NOMO-1 treated with dmso at 0.1 percent for 144 hours (cell line): ENCODE data around the gene SLC25A21.

ENCODE experiments used
- DNase-seq: peaks from one replicate; lab custom pipeline; 2025; ENCODE audit not compliant: unreplicated experiment; lab: John Stamatoyannopoulos, UW

The SLC25A21 gene

DNA sequence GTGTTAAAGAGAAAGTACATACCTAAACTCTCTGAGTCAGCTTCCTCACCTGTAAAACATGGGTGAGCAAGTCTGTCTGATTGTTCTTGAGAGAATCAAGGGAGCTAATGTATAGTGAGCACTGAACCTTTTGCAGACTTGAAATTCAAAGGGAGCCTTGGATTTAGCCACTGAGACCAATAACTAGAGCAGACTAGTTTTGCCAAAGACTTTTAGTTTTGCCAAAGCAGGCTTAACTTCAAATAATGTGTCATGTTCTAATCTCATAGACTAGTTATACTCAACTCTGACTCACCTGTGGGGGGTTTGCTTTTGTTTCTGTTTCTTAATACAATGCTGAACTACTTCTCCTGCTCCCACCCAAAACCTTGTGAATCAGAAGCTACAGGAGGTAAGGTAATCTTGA lies 123.7 kb downstream of the SLC25A21 start:
- no peak for DNase-seq

DNA sequence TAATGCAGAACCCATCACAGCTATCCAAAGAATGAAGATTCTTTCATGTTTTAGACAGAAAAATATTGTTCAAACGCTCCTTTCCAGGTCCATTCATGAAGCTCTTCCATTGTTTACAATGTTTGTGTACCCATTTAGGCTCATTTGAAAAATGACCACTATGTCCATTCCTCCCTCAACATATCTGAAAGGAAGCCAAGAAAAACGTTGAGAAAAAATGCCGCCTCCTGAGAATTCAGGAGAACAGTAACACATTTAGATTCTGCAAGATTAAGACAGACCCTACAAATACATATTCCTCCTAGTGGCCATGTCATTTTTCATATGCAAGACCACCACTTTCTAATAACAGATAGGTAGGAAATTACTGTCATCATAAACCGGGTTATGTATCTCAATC lies 124.4 kb downstream of the SLC25A21 start:
- no peak for DNase-seq

DNA sequence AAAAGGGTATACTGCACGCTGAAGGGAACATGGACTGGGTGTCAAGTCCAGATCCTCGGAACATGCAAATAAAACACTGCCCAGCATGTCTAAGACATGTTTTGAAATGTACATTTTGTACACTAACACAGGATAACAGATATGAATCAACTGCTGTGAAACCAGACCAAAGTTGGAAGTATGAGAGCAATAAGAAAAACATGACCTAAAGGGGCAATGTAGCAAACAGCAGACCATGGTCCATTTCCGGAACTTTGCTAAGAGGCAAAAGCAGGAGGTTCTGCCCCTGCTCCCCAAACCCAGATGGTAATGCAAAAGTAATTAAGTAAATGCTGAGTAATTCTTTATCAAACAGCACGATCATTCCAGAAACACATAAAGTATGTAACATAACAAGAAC lies 125.2 kb downstream of the SLC25A21 start:
- DNase-seq: no peak

DNA sequence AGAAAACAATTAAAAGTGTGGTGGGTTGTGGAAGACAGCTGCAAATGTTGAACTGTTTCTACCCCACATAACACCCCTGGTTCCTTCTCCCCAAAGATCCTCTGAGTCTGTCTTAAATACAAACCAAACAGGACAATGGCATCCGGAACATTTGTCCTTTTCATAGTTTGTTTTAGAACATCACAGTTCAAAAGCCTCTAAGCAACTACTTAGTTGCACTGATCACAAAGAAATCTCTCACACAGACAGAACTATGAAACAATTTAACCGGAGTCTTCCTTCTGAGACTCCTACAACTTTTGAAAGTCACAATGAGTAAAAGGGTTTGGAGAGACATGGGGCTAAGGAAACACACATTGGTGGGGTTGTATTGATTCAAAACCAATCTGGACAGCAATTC lies 125.6 kb downstream of the SLC25A21 start:
- DNase-seq: no peak

DNA sequence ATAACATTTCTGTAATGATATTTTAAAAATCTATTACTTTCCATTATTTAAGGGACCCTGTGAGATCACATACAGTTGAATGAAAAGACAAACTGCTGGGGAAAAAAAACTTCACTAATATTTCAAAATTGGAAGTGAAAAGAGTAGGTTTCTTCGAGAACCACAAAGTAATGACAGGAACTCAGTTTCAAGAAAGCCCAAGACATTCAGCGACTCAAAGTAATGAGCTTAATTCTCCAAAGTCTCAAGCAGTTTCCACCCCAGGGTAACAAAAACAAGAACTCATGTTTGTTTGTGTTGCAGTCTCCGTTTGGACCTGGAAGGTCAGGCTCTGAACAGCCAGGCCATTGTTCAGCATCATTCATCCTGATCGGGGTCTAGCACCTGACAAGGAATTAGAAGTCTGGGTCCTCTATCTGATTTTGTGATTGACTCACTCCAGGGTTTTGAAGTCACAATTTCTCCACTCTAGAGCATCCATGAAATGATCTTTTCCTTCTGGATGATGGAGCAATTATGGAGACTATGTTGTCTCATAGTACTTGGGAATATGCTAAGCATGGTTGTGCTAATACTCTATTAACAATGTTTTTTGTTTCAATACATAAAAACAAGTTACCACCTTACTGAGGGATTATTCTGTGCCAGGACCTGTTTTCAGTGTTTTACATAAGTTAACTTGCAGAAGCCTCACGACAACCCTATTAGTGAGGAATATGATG lies 126.9 kb downstream of the SLC25A21 start:
- no peak for DNase-seq

DNA sequence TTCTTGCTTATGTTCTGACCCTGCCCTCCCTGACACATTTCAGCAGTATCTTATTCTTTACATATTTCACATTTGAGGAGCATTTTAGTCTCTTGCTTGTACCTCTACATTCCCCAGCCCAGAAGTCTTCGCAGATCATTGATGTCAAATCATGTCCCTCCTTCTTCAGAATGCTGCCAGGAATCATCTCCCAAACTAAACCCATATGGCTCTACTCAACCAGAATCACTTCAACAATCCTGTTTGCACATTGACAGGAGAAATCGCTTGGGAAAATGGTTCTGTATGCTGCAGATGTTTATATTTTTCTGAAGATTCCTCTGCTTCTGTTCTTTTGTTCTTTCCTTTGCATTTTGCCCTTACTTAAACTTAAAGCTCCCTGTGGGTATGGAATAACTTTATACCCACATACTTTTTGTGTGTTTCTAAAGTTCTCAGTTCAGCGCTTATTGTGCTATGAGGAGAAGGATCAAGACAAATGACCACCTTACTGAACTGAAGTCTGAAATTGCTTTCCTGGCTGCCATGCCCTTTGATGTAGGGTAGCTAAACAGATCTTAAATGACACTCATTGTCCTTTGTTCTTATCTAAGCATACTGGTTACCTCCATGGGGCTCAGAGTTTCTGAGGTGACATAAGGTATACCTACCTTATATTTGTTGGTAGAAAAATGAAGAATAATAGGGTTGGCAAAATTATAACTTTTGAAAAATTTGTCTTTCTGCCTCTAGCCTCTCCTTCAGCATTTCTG lies 134.6 kb downstream of the SLC25A21 start:
- DNase-seq: no peak

DNA sequence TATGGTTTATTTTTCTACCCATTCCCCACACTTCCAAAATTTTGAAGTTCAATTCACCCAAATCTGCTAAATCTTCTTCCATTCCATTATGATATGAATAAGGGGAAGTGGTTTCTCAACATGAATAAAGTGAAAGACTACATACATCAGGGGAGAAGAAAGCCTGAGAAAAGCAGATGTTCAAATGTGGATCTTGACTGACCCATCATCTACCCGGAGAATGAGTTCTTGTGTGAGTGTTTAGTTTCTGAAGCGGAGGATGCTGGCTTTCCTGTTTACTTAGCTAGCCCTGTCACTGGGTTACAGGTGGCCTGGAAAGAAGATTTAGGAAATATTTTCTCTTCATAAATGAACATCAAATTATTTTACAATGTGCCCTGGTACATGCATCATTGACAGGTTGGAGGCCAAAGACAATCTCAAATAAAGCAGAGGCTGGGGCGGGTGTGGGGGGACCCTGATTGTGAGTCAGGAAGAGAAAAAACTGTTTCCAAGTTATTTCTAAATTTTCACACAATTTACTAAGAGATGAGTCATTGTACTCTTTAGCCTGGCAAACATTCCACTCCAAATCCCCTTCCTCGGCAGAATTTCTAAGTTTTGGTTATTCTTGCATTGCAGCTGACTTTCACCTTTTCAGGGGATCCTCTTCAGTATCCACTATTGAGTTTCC lies 135.6 kb downstream of the SLC25A21 start:
- no peak for DNase-seq

DNA sequence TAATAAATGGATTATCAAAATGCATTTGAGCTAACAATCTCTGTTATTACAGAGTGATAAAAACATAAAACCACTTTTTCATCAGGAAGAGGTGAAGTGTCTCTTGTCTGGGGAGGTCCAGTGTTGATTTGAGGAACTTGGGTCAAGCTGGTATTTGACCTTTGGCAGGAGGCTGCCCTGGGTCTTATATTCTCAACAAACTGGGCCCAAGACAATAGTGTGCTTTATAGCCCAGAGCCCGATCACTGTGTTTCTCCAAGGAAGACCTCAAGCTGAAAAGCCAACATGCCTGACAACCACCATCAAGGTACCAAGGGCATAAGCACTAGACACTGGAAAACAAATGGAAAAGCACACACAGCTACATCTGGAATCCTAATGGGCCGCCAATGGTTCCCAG lies 137.0 kb downstream of the SLC25A21 start:
- DNase-seq: no peak

DNA sequence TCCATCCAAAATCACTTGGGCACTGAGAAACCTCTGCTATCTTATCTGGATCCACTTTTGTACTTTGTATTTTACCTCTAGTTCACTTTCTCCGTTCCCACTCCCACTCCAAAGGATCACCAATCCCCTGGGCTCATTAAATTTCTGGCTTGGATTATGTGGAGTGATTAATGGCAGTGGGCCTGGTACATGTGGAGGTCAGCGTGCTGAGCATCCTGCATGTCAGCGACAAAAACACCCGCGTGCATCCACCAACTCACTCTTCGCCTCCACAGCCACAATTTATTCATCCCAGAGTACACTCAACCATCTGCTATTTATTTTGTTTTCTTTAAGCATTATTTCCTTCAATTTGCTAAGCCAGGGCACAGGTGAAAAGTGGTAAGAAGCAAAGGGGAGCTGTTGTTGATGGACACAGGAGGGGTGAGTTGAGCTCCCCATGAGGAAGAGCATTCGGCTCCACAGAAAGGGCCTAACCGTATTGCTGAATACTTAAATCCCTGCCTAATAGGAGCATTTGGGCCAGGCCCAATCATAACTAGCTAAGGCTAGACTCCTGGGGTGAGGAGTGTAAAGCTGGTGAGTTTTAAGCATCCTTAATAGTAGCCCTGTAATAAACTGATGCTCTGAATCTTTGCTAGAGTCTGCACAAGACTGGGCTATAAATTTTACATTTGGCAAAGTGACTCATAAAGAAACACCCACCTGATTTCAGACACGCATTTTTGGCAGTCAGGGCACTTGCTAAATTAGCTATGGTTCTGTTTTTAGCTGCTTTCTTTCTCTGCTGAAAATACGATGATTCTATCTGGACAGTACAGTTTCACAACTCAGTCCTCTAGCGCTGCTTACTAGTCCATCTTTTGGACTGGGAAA lies 137.8 kb downstream of the SLC25A21 start:
- no peak for DNase-seq

DNA sequence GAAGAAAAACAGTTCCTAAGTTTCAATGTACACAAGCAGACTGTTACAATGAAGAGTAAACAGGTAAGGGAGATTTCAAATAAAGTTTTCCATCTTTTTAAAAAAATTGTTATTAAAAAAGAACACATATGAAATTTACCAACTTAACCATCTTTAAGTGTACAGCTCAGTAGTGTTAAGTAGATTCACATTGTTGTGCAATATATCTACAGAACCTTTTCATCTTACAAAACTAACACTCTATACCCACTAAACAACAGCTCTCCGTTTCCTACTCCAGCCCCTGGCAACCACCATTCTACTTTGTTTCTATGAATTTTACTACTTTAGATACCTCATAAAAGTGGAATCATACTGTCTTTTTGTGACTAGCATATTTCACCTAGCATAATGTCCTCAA lies 139.5 kb downstream of the SLC25A21 start:
- DNase-seq: no peak

DNA sequence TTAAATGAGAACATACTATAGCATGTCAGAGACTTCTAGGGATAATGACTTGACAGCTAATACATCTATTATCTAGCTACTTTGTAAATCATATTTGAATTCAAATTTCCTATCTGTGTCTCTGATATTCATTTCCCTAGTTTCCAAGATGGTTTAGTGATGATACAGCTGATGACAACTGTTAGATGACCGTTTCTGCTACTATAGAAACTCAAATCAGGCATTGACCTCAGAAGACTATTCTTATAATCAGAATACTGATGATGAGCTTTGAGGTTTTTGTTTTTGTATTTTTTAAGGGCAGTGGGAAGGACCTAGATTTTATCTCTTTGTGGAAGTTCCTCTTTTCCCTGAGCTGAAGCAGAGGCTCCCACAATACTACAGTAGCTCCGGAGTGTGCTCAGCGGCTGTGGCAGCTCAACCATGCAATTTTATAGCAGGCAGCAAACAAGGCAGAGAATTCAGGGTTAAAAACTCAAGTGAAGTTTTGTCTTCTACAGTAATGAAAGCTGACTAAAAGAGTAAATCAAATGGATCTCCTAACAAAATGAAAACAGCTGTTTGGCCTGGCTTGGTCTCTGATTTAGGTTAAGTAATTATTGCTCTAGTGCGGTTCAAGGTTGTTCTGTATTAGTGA lies 145.1 kb downstream of the SLC25A21 start:
- DNase-seq: no peak

DNA sequence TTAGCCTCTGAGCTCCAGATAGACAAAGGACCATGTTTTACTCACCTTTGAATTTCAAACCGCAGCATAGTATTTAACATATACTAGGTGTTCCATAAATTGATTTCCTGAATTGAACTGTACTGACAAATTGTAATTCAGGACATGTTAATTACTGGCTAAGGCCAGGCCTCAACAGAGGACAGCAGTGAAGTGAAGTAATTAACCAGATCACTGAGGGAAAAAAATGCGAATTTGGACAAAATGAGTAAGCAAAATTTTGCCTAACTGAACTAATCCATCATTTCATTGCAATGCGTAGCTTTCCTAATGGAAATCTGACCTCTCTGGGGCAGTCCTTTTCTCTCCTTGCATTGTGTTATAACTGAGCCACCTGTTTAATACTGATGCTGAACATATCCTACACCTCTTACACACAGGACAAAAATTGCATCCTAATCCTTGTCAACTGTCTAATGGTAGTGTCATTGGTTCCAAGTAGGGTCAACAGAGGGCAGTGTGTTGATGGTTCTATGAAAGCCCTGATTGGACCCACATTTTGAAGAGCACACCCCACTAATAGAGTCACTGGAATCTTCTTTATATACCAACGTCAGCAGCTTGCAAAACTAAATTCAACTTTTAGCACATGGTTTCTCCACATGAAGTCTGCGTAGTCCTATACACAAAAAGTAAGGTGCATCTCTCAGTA lies 148.4 kb downstream of the SLC25A21 start:
- DNase-seq: no peak

DNA sequence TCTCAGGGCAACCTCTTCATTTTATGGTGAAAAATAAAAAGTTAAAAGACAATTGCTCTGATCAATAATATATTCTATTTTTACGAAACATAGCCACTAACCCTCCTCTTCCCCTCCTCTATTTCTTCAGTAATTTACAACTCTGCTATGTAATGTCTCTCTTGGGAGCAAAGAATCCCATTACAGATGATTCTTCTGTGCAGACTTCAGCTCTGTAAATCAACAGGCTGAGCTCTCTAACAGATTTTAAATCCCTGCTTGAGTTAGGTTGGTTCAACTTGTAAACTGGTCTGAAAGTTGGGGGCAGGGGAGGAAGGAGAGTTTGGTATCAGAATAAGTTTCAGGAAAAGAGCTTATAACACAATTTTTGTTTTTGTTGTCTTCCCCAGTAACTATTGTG lies 151.0 kb downstream of the SLC25A21 start:
- no peak for DNase-seq

DNA sequence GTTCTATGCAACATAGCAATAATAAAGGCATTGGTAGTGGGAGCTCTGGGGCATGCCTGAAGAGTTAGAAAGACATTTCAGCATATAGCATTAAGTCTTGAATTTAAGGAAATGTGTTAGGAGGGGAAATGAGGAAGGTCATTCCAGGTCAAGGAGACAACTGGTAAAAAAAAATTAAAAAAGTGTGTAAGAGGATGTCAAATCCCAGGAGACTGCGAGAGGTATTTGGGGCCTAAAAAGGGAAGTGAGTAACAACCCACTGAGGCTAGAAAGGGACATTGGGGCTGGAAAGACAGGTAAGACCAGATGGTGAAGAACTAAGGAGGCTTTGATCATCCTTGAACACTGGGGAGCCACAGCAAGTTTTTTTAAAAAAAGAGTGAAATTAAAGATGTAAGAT lies 152.9 kb downstream of the SLC25A21 start:
- DNase-seq: no peak

DNA sequence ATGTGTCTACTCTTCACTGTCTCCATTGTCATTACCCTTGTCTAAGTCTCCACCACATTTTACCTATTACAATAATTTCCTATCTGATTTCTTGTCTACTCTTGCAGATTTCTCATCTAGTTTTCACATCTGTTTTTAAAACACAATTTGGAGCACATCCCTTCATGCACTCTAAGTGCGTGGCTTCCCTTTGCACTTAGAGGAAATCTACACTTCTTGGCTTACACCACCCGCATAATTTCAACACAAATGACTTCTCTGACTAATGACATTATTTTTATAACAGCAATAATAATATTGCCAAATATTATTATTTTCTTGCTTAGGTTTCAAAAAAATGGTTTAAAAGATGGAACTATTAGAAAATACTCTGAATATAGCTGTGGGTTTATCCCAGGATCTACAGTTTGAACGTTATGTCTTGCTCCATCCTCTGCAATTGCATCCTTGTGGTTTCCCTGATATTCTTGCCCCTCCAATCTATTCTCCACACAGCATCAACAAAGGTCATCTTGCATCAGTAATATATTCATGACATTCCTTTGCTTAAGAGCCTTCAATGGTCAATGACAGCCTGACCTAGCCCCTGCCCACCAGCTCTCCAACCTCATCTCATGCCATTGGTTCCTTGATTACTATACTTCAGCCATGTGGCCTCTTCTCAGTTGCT lies 153.7 kb downstream of the SLC25A21 start:
- no peak for DNase-seq

DNA sequence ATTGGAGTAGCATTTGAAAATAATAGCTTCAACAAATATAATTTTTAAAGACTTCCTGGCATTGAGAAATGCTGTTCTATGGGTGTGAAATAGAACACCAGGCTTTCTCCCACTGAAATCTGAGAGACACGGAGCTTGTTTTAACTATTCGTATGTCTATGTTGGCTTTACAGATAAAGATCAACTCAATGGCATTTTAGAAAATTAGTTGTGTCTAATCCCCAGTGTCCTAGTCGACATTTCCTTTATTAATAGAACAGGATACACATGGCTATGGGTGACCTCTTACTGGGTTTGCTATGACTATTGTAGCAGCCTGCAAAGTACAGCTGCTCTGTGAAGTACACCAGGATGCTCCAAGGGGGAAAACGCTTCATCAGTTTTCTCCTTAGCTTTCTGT lies 159.3 kb downstream of the SLC25A21 start:
- no peak for DNase-seq

DNA sequence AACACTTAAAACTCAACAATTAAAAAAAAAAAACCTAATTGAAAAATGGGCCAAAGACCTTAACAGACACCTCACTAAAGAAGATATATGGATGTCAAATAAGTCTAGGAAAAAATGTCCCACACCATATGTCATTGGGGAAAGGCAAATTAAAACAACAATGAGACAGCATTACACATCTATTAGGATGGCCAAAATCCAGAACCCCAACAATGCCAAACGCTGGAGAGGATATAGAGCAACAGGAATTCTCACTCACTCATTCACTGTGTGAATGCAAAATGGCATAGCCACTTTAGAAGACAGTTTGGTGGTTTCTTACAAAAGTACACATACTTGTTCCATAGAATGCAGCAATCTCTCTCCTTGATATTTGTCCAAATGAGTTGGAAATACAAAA lies 173.7 kb downstream of the SLC25A21 start:
- DNase-seq: no peak

DNA sequence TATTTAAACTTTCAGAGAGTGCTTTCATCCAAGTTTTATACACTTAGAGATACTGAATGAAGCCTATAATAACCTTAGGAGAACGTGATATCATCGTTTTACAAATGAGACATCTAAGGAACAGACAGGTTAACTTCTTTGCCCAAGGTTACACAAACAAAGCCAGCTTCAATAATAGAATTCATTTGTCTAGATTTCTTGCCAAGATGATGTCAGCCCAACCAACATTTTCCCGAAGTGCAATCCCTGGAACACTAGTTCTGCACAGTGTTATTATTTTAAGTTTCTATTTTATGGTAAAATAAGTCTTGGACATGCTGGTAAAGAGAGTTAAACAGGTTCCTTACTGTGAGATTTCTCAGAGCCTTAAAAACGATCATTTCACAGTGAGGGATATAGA lies 174.6 kb downstream of the SLC25A21 start:
- DNase-seq: no peak

DNA sequence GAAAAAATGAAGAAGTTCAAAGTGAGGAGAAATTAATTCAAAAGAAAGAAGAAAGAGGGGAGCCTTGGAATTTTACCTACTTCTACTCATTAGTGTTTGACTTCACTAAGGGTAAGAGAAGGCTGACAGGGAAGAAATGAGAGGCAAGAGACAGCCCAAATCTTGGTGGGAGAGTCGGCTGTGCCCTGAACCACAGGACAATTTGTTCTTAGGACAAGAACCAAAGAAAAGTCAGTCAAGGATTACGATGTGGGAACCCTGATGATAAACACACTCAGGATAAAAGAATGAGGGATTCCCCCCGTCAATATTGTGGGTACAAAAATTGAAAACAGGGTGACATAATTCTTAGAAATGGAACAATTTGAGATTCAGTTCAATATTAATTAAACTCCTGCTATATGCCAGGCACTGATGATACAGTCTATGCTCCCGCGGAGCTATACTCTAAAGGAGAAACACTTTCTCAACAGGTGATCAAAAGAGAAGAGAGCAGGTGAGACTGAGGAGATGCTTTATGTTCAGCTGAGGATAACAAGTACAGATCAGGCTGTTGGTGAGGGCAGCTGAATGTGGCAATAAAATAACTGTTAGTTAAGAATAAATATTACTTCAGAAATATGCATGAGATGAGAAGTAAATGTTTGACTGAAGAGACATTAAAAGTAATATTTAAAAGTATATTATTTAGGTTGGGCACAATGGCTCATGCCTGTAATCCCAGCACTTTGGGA lies 175.4 kb downstream of the SLC25A21 start:
- no peak for DNase-seq
